ENCODE results near the gene SIL1.

SIL1 gene

GRCh38 chr5:138966236-138966985 lies 231.8 kb downstream of the SIL1 start:
- H3K9me3 ChIP-seq: no peaks in the 10 kb centered on the region
- H3K4me1 ChIP-seq (ENCODE audit: control insufficient read depth in 1 of 2, insufficient read depth in 1 of 2, low read depth in 1 of 2, low read length in 1 of 2): no peaks in the 10 kb centered on the region
- H3K27ac ChIP-seq: no peak overlapping the region
- H3K4me3 ChIP-seq (ENCODE audit: low read depth in 1 of 2, low read length in 1 of 2): no peak overlapping the region
- no peaks in the 10 kb centered on the region for H3K27me3 ChIP-seq
- no peak for TF ChIP-seq CTCF (IDR thresholded peaks at IDR 0.05)
- no peaks in the 10 kb centered on the region for H3K36me3 ChIP-seq

- Histone ChIP-seq H3K4me3 (ENCODE audit: low read depth in 1 of 2, low read length in 1 of 2) (no peak overlapping the region), H3K27ac (no peak overlapping the region), H3K4me1 (ENCODE audit: control insufficient read depth in 1 of 2, insufficient read depth in 1 of 2, low read depth in 1 of 2, low read length in 1 of 2) (no peaks in the 10 kb centered on the region), H3K27me3 (no peaks in the 10 kb centered on the region), H3K36me3 (no peaks in the 10 kb centered on the region), H3K9me3 (no peaks in the 10 kb centered on the region)
- no peak for TF ChIP-seq CTCF (IDR thresholded peaks at IDR 0.05)
Observed at GRCh38 chr5:138965626-138966025, 232.5 kb downstream of the SIL1 start.

- TF ChIP-seq CTCF (IDR thresholded peaks at IDR 0.05): no peak
- H3K27me3 ChIP-seq: no peaks in the 10 kb centered on the region
- no peaks in the 10 kb centered on the region for H3K9me3 ChIP-seq
- H3K36me3 ChIP-seq: no peaks in the 10 kb centered on the region
- H3K27ac ChIP-seq: no peak overlapping the region
- H3K4me1 ChIP-seq (ENCODE audit: control insufficient read depth in 1 of 2, insufficient read depth in 1 of 2, low read depth in 1 of 2, low read length in 1 of 2): no peaks in the 10 kb centered on the region
- H3K4me3 ChIP-seq (ENCODE audit: low read depth in 1 of 2, low read length in 1 of 2): no peak overlapping the region
Observed at GRCh38 chr5:138964647-138965201, 233.4 kb downstream of the SIL1 start.

GRCh38 chr5:138963763-138964371 lies 234.3 kb downstream of the SIL1 start:
- no peaks in the 10 kb centered on the region for H3K4me1 ChIP-seq (ENCODE audit: control insufficient read depth in 1 of 2, insufficient read depth in 1 of 2, low read depth in 1 of 2, low read length in 1 of 2)
- no peaks in the 10 kb centered on the region for H3K27me3 ChIP-seq
- no peak overlapping the region for H3K4me3 ChIP-seq (ENCODE audit: low read depth in 1 of 2, low read length in 1 of 2)
- no peak for TF ChIP-seq CTCF (IDR thresholded peaks at IDR 0.05)
- H3K9me3 ChIP-seq: no peaks in the 10 kb centered on the region
- no peaks in the 10 kb centered on the region for H3K36me3 ChIP-seq
- H3K27ac ChIP-seq: no peak overlapping the region

GRCh38 chr5:138962614-138963370 lies 235.4 kb downstream of the SIL1 start:
- Histone ChIP-seq H3K9me3 (no peaks in the 10 kb centered on the region), H3K27me3 (no peaks in the 10 kb centered on the region), H3K27ac (no peak overlapping the region), H3K36me3 (no peaks in the 10 kb centered on the region), H3K4me1 (ENCODE audit: control insufficient read depth in 1 of 2, insufficient read depth in 1 of 2, low read depth in 1 of 2, low read length in 1 of 2) (no peaks in the 10 kb centered on the region), H3K4me3 (ENCODE audit: low read depth in 1 of 2, low read length in 1 of 2) (no peak overlapping the region)
- TF ChIP-seq CTCF (IDR thresholded peaks at IDR 0.05): no peak

Data from neutrophil (primary cell).